HTR-8/SVneo (cell line): ENCODE results near the gene VPS37B.
"Not testable (repeated sequence)": the region's sequence is repeated elsewhere in the genome, so short reads cannot be mapped to it uniquely, and the experiment has no call there.

Experiments
- DNase-seq: peaks from one replicate; pipeline ENCODE4 v3.0.0; 2011; ENCODE audit warnings: low spot score, mixed read lengths; ENCODE audit not compliant: insufficient read length
- FAIRE-seq: peaks from 2 replicates; lab custom pipeline; 2011; peaks lifted over from hg19 to GRCh38; lab: Jason Lieb, UNC

VPS37B gene

DNA sequence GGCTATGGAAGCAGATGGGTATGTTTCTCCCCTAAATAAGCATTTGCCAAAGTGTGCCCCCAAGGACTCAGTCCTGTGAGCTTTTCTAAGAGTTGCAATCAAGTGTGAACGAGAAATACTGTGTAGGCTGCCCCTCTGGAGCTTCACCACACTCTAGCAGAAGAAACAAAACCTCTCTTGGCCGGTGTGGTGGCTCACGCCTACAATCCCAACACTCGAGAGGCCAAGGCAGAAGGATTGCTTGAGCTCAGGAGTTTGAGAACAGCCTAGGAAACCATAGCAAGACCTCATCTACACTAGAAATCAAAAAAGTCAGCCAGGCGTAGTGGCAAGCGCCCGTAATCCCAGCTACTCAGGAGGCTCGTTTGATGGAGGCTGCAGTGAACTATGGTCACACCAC, 9.8 kb downstream of the VPS37B start:
- DNase-seq = no peak
- FAIRE-seq = no peak

DNA sequence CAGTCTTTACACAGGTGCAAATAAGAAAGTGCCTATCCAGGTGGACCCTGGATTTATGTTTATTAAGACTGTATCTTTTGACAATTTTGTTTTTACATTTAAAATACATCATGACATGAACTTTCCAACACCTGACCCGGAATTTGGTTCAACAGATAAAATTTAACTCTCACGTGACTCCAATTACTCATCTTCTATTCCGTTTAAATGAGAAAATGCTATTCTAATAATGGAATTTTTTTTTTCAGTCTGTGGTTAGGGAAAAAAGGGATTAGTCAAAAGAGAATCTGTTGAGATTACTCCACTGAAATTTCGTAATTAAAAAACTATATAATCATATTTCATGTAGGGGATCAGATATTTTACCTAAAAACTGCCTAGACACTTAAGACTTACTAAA, 11.1 kb downstream of the VPS37B start:
- DNase-seq = no peak

DNA sequence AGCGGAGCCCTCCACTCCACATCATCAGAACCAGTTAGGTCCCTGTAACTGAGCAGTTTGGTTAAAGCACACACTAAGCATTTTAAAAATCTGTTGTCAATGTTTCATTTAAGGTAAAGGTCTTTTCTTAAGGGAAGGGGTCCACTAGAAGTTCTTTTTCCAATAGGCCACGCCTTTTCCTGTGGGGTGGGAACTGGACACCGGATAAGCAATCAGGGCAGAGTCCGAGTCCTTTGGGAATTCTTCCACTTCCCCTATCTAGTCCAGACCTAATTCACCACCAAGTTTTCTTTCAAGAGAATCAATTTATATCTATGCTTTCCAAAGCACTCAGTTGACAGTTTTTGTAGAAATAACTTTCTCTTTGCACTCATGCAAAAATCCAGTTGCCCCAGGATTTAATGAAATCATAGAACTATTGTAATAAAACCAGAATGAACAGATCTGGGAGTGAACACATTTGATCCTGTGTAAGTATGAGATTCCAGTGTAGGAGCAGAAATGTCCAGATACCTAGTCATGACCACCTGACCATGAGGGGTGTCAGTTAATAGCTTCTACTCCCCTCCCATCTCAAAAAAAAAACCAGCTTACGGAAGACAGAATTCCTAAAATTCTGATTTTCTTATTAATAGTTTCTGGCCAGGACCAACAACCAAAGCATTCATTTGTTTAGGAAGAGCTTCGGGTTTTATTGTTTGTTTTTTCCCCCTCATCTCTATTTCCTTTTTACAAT, 11.7 kb downstream of the VPS37B start:
- no peak for FAIRE-seq
- no peak for DNase-seq

More for the DNA sequence above, 11.1 kb downstream of the VPS37B start:
- no peak for FAIRE-seq

DNA sequence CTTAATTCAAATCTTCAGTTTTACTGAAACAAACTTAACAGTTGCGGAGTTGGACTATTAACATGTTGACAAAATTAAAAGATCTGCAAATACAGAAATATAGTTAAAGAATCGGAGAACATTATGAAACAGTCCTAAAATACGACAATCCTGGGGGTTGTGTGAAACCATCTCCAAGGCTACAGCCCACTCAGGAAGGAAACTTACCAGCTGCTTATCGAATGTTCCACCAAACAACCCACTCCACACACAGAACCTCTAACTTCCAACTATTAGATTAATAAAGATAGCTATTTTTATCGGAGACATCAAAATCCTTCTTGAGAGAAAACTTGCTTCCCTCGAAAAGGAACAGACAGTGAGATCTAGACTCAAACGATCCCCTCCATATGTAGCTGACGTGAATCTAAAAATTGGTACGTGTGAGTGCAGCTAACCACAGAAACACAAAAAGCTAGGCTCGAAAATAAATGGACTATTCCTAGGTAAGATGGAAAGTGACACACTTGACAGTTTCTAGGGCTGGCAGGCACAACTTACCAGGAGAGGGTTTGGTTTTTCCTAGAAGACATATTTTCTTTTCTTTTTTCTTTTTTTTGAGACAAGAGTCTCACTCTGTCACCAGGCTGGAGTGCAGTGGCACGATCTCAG, 12.9 kb downstream of the VPS37B start:
- no peak for FAIRE-seq
- no peak for DNase-seq

DNA sequence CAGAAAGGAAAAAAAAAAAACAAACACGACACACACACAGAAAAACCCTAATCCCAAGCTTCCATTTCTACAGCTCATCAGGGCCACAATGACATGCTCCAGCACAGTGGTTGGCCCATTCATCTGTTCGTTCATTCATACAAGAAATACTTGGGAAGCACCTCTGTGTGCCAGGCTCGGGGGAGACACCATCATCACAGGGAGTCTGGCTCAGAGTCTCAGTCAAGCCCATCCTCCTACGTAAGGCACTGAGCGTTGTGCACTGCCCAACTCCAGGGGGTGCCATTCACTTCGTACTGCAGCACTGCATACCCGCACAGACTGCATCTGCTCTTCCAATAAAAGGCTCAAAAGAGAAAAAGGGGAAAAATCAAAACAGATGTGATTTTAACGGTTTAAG, 15.3 kb downstream of the VPS37B start:
- no peak for FAIRE-seq

DNA sequence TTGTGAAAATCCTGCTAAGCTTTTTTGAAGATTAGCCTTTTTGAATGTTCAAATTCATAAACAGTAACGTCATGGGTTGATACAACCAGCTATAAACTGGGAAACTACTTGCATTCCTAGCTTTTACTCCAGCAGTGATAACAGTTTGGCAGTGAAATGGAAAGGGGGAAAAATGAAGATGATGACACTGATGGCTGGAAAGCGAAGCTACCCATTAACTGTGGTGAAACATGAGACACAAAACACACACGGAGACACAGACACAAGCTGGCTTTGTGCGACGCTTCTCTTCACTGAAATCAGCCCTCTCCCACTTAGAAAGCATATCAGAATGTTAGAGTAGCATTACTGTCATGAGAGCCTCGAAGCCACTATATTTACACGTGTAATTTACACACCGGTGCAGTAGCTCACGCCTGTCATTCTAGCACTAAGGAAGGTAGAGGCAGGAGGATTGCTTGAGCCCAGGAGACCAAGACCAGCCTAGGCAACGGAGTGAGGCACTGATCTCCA, 15.7 kb downstream of the VPS37B start:
- no peak for DNase-seq
- FAIRE-seq = no peak

More for the DNA sequence above, 15.3 kb downstream of the VPS37B start:
- DNase-seq = no peak

DNA sequence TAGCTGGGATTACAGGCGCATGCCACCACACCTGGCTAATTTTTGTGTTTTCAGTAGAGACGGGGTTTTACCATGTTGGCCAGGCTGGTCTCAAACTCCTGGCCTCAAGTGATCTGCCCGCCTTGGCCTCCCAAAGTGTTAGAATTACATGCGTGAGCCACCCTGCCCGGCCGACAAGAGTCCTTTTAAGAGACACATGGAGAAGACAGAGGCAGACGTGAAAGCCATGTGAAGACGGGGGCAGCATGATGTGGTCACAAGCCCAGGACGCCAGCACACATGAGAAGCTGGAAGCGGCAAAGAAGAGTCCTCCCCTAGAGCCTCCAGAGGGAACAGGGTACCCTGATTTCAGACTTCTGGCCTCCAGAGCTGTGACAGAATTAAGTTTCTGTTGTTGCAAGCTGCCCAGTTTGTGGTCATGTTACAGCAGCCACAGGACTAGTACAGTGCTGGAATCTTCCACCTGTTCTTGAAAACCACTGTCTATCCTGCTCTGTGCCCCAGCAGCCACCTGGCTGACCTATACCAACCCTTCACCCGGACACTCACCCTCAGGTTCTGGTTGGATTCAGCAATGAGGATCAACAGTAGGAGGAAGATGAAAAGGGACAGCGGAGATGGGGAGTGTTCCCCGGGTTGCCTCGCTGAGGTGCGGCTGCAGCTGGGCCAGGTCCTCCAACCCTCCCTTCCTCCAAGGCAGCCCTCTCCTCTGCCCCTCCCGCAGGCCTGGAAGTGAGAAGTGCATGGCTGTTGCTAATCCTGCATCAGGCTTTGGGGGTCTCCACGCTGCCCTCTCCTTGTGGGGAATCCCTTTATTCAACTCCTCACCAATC, 16.9 kb downstream of the VPS37B start:
- no peak for FAIRE-seq
- DNase-seq = no peak

DNA sequence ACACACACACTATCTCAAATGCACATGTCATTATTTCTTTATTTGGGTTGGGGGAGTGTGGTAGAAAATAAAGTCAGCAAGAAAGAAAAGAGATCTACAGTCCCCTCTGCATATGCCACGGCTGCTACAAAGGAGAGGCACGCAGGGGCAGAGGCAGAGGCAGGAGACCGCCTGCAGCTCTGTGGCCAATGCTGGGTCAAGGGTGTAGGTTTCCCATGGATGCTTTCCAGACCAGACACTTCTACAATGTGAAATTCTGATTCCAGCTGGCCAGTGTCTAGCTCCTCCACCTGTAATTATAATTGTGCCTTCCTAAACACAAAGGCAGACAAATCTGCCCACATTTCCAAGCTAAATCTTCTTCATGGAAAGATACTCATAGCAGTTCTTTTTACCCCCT, 19.2 kb downstream of the VPS37B start:
- FAIRE-seq = no peak
- DNase-seq = no peak

DNA sequence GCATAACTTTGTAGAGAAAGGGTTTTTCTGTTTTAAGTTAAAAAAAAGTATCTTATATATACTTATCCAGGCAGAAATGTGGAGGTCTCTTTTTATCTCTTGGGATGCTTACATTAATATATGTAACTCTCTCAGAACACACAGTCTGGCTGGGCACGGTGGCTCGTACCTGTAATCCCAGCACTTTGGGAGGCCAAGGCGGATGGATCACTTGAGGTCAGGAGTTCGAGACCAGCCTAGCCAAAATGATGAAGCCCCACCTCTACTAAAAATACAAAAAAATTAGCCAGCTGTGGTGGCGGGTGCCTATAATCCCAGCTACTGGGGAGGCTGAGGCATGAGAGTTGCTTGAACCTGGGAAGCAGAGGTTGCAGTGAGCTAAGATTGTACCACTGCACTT, 19.6 kb downstream of the VPS37B start:
- not testable (repeated sequence) for FAIRE-seq, DNase-seq

DNA sequence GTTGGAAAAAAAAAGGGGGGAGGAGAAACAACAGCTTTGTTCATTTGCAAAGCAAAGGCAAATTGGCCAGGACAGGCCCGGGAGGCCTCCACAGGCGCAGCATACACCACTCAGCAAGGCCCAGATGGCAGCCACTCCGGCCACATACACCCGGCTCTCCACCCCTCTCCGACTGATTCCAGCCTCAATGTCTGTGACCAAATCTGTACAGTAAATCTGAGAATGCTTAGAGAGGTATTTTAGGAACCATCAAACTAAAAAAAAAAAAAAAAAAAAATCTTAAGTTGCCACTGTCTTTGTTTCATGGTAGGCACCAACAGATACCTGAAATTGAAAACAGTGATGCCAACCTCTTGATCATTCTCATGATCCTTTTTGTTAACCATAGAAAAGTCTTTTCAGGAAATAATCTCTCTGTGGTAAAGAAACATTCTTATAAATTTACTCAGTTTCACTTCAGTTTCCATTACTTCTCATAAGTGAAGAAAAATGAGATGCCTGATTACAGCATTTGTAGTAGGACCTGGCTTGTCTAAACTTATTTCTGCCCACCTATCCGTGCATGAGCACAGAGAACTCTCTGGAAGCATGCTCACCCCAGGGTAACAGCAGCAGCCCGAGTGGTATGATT, 20.2 kb downstream of the VPS37B start:
- DNase-seq (no peak), FAIRE-seq (no peak)

DNA sequence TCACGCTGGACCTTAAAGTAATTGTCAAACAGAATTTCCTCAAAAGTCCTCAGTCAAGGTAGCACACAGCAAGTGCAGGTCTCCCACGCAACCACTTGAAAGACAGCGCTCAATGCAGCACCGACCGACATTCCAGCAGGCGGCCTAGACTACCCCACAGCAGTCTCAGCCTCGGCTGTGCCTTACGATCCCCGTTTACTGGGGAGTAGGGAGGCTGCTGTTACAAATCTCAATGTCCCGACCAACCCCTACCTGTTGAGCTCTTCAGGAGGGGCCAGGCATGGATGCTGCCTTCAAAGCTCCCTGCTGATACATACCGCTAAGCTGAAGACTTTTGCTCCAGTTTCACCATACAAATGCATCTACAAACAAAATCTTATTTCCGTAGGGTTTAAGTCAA, 21.8 kb downstream of the VPS37B start:
- DNase-seq = no peak
- FAIRE-seq = no peak

DNA sequence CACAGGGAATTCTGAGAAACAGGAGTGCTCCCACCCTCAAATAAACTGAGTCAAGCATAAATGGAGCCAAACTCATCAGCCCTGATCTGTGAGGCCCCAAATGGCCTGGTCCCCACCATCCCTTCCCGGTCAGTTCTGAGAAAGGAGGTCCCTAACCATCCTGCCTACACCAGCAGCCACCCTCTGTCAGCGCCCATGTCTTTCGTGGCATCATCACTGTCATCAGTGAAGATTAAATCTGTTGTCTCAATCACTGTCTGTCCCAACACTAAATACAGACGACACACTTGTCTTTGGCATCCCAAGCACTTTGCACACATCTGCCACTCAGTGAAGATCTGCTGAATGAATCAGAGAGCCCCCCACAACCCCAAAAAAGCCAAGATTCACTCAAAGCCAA, 22.4 kb downstream of the VPS37B start:
- DNase-seq (no peak), FAIRE-seq (no peak)

DNA sequence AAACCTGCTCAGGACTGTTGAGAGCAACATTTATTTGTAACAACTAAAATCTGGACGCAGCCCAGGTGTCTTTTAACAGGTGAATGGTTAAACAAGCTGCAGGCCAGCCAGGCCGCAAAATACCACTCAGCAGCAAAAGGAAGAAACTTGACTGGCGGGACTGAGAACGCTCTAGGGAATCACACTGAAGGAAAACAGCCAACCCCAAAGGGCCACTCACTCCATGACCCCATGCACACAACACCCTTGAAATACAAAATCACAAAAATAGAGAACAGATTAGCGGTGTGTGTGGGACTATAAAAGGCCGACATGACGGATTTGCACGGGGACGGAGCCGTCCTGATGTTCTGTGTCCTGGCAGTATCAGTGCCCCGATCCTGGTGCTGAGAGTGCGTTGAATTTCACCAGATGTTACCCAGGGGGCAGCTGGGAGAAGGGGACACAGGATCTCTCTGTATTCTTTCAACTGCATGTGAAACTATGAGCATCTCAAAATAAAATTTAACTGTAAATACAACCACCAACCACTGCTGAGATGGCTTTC, 23.0 kb downstream of the VPS37B start:
- DNase-seq = no peak
- FAIRE-seq = no peak

DNA sequence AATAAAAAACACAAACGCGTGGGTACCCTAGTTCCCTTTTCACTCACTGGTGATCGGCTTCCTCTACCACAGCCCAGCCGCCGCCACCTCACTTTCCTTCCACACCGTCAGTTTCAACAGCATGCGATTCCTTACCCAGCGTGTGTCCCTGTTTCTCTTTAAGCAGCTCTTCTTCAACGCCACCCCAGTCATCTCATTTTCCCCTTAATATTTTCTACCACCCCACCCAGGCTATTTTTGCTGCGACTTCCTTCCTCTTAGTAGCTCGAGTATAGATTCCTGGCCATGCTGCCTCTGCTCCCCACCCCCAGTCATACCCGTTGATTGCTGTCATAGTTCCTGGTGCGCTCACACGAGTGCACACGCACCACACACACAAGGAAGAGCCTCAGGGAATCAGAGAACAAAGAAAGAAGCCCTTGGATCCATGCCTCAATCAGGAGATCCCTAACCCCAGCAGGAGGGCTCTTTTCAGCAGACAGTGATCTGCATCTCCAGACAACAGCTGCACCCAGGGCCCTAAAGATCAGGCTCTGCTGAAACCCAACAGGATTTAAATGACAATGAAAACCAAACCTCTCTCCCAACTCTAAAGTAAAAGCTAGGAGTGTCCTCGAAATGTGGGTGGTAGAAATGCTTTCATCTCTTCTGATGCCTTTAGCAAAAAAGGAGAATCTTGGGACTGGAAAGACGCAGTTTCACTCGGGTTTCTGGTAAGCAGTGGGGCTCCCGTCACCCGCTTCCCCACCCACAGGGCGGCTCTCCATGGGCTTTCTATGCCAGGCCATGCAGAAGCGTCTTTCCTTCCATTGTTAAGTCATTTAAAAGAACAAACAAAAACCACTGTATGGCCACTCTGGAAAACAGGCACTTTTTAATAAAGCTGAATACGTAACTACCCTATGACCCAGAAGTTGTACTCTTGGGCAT, 23.8 kb downstream of the VPS37B start:
- FAIRE-seq = no peak
- no peak for DNase-seq

DNA sequence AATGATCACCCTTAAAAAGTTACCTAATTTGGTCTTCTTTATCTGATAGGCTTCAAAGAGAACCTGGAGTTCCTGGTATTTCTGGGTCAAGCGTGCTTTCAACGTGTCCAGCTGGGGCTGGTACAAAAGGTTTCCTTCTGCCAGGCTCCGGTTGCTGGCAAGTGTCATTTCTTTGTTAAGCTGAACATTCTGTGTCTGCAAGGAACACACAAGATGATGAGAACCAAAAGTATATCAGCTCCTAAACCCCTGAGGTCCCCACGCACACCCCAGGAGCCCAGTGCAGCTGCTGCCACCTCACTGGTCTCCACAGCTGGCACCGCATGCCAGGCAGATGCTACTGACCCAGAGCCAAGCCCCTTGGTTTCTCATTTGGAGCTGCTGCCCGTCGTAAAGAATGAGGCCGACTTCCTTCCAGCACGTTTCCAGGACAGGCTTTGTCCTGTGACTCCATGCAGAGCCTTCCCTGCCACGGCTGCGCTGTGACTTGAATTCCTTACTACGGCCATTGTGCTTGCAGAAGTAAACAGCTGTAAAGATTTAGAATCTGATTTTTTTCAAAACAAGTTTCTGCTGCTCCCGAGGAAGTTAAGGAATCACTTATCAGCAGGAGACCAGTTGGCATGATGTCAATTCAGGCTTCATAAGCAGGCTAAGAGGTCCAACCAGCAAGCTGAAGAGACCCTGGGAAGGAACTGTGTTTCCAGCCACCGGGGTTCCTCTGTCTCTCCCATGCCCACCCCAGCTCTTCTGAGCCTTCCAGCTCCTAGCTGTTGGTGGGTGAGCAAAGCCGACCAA, 24.9 kb downstream of the VPS37B start:
- DNase-seq (no peak), FAIRE-seq (no peak)

DNA sequence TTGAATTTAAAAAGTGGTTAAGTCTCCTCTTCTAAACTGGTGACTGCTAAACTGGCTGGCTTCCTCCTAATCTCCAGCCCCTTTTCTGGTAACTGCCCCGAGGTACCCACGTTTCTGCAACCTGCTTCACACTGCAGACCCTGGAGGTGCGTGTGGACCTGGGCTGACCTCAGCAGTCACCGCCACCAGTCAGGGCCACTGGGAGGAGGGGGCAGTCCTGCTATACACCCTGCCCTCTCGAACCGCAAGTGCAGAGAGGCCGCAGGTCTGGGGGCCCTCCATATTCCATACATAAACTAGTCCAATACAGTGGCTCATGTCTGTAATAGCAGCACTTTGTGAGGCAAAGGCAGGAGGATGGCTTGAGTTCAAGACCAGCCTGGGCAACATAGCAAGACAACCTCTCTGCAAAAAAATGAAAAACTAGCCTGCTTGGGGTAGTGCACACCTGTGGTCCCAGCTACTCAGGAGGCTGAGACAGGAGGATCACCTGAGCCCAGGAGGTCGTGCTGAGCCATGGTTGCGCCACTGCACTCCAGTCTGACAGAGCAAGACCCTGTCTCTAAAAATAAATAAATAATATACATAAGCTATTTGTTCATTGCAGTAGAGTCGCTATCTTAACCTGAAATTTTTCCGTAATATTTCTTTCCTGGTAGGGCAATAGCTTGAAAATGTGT, 25.6 kb downstream of the VPS37B start:
- FAIRE-seq (no peak), DNase-seq (no peak)

DNA sequence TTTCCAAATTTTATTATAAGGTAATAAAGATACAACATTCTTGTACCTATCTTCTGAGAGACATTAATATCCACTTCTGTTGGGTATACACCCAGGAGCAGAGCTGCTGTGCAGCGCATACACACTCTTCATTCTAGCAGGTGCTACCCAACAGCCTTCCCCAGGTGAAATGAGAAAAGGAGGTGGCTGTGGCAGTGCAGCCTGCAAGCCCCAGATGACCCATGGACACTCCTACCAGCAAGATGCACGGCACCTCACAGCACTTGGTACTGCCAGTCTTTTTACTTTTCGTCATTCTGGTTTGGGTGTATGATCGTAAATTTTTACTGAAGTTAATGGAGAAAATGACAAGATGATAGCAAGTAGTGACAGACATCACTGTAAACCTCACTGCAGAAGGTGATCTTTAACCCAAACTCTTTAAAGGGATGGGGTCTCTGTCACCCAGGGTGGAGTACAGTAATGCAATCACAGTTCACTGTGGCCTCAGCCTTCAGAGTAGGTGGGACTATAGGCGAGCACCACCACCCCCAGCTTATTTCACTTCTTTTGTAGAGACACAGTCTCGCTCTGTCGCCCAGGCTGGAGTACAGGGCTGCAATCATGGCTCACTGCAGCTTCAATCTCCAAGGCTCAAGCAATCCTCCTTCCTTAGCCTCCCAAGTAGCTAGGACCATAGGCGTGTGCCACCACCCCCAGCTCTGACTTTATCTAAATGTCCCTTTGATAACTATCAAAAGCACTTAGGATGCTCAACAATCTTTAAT, 26.5 kb downstream of the VPS37B start:
- DNase-seq (no peak), FAIRE-seq (no peak)
